Panc1 (cell line): ENCODE data around the gene TRIOBP. TPM values are rescaled to one million over a fixed set of nuclear protein-coding genes. Genes with fewer than 3 reads are reported as not detected.

Experiments
- ATAC-seq: fragments of 200-7000 bp; cut with Tn5 transposase; 2 replicates; pipeline ENCODE4 v1.9.1; 2020; ENCODE audit warnings: mild to moderate bottlenecking, moderate library complexity
- BruUV-seq: library from RNA; stranded (reverse); fragments of 400-500 nt; replicated peaks from 2 replicates; lab custom pipeline; 2021; lab: Mats Ljungman, UMichigan
- CTCF ChIA-PET: fragments of 300-600 bp; sonication (Branson Sonifier 250); formaldehyde crosslinking; loops from one replicate; lab custom pipeline; 2022; ENCODE audit warnings: antibody characterized with exemption; lab: Charles Lee
- POLR2A ChIA-PET: fragments of 300-600 bp; sonication (Branson Sonifier 250); formaldehyde crosslinking; loops from one replicate; lab custom pipeline; 2022; ENCODE audit warnings: antibody characterized with exemption; lab: Charles Lee
- DNase-seq: peaks from one replicate; pipeline ENCODE4 v3.0.0-alpha.2; 2010; ENCODE audit warnings: low read depth, low spot score
- H3K27ac ChIP-seq: 2 replicates; pipeline ENCODE4 v1.5.1; 2011; ENCODE audit warnings: mild to moderate bottlenecking, low read length, inconsistent platforms
- H3K27me3 ChIP-seq: fragments of 200-500 bp; sonication (Bioruptor generic); 2 replicates; pipeline ENCODE4 v1.6.0; 2014; ENCODE audit warnings: low read length, inconsistent platforms; ENCODE audit not compliant: control insufficient read depth, insufficient read depth
- H3K36me3 ChIP-seq: fragments of 200-500 bp; sonication (Bioruptor generic); 2 replicates; pipeline ENCODE4 v1.5.1; 2014; ENCODE audit warnings: inconsistent platforms, mild to moderate bottlenecking, low read length, moderate library complexity; ENCODE audit not compliant: control insufficient read depth, insufficient read depth
- H3K4me1 ChIP-seq: 2 replicates; pipeline ENCODE4 v1.5.1; 2011; ENCODE audit warnings: inconsistent platforms, mild to moderate bottlenecking, low read length, moderate library complexity; ENCODE audit not compliant: control insufficient read depth, insufficient read depth
- H3K4me3 ChIP-seq, 2 experiments: 2 replicates each; pipeline ENCODE4 v1.5.1; 2011 to 2012; ENCODE audit warnings: low read depth in 2 of 2, low read length in 2 of 2, mild to moderate bottlenecking in 2 of 2, inconsistent platforms in 1 of 2, moderate library complexity in 1 of 2
- H3K9me3 ChIP-seq: fragments of 200-500 bp; sonication (Bioruptor generic); 2 replicates; pipeline ENCODE4 v1.5.1; 2014; ENCODE audit warnings: low read depth, mild to moderate bottlenecking, inconsistent platforms, low read length, moderate library complexity; ENCODE audit not compliant: control insufficient read depth, insufficient read depth
- POLR2AphosphoS5 ChIP-seq: IDR thresholded peaks from 2 replicates; pipeline ENCODE4 v1.6.1; 2012; ENCODE audit warnings: mild to moderate bottlenecking, low read depth, low read length, moderate library complexity
- SIN3A ChIP-seq: IDR thresholded peaks from 2 replicates; pipeline ENCODE4 v1.6.1; 2012; ENCODE audit warnings: low read depth, mild to moderate bottlenecking, low read length, moderate library complexity, borderline replicate concordance; ENCODE audit not compliant: insufficient read depth
- TCF7L2 ChIP-seq: IDR thresholded peaks from 2 replicates; pipeline ENCODE4 v1.6.1; 2011; ENCODE audit warnings: mild to moderate bottlenecking, low read depth, low read length, inconsistent platforms
- in situ Hi-C: cut with HindIII; loops from 2 replicates; pipeline ENCODE4 v1.10.0; 2016; ENCODE audit warnings: low sequenced_read_pairs, low pct_unique_long_range_greater_than_20kb
- intact Hi-C: fragments of 100-400 bp; cut with micrococcal nuclease; formaldehyde crosslinking; loops from one replicate; pipeline ENCODE4 v1.10.0; 2022; ENCODE audit not compliant: unreplicated experiment
- total RNA-seq: library from RNA; stranded (reverse); gene quantifications from one replicate; pipeline ENCODE4 v1.2.1, GENCODE V29; 2021; ENCODE audit not compliant: unreplicated experiment
- TF ChIP-seq, protein P1 (sequence below), 2 experiments: IDR thresholded peaks; 2 replicates each; pipeline ENCODE4 v1.6.1; 2011 to 2012; ENCODE audit warnings: low read depth in 2 of 2, control low read depth in 1 of 2, low read length in 1 of 2, mild to moderate bottlenecking in 1 of 2, moderate library complexity in 1 of 2; ENCODE audit not compliant: insufficient read depth in 1 of 2
- TF ChIP-seq, protein P2 (sequence below): fragments of 450-650 bp; IDR thresholded peaks from 2 replicates; pipeline ENCODE4 v1.5.1; 2017; ENCODE audit warnings: mild to moderate bottlenecking

TRIOBP gene
- total RNA-seq, 1 experiment from 2014 or later: 50.5 TPM

DNA sequence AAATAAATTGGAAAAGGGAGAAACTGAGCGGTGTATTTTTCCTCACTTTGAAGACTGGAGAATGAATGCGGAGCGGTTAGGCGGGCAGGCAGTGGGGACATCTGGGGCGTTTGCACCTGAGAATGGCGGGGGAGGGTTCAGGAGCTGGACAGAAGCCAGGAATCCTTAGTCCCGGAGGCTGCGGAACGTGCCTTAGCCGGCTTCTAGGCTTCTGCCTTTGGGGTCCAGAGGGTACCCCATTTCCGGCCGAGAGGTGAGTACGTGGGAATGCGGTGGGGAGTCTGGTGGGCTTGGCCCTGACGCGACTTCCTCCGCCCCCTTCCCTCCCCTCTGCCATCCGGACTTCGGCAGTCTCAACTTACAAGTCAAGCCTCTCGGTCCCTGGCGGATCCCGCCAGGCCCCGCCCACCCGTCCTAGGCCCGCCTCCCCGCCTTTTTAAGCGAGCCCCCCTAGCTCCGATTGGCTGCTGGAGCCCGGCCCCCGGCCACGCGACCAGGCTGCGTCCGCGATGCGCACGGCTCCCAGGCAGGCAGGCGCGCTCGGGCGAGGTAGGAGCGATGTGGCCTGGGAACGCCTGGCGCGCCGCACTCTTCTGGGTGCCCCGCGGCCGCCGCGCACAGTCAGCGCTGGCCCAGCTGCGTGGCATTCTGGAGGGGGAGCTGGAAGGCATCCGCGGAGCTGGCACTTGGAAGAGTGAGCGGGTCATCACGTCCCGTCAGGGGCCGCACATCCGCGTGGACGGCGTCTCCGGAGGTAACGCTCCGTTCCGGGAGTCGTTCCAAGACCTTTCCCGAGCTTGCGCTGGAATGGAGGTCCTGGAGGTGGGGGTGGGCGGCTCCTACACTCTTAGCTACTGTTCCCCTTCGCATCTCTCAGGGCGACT lies 110.8 kb downstream of the TRIOBP start, which contains the start of gene GCAT:
Gene GCAT (plus strand): TSS at position 525 of the 884 bp plus-strand sequence. CDS start 34 bp downstream, at position 559.
- POLR2A ChIA-PET: no interaction called here
- peak; percentile 84 for ATAC-seq
- in situ Hi-C loops: no loop called here

DNA sequence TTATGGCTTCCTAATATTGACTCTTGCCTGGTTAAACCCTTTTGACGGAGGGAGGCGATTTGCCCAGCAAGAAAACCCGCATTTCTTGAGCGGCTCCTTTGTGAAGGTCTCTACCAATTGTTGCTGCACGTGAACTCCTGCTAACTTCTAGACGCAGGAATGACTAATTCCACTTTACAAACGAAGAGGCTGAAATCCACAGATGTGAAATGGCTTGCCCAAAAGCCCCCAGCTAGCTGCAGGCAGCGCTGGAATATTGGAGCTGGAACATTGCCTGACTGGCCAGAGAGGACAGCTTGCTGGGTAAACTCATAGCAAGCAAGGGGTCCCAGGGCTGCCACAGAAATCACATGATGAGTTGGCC lies 111.4 kb downstream of the TRIOBP start:
- TF ChIP-seq POLR2AphosphoS5 (no peak), TCF7L2 (no peak), SIN3A (no peak)
- TF ChIP-seq, protein P1, sequence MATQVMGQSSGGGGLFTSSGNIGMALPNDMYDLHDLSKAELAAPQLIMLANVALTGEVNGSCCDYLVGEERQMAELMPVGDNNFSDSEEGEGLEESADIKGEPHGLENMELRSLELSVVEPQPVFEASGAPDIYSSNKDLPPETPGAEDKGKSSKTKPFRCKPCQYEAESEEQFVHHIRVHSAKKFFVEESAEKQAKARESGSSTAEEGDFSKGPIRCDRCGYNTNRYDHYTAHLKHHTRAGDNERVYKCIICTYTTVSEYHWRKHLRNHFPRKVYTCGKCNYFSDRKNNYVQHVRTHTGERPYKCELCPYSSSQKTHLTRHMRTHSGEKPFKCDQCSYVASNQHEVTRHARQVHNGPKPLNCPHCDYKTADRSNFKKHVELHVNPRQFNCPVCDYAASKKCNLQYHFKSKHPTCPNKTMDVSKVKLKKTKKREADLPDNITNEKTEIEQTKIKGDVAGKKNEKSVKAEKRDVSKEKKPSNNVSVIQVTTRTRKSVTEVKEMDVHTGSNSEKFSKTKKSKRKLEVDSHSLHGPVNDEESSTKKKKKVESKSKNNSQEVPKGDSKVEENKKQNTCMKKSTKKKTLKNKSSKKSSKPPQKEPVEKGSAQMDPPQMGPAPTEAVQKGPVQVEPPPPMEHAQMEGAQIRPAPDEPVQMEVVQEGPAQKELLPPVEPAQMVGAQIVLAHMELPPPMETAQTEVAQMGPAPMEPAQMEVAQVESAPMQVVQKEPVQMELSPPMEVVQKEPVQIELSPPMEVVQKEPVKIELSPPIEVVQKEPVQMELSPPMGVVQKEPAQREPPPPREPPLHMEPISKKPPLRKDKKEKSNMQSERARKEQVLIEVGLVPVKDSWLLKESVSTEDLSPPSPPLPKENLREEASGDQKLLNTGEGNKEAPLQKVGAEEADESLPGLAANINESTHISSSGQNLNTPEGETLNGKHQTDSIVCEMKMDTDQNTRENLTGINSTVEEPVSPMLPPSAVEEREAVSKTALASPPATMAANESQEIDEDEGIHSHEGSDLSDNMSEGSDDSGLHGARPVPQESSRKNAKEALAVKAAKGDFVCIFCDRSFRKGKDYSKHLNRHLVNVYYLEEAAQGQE (IDR thresholded peaks at IDR 0.05; ENCODE audit: insufficient read depth in 1 of 2, low read depth in 2 of 2, low read length in 1 of 2): no peak
- TF ChIP-seq, protein P2, sequence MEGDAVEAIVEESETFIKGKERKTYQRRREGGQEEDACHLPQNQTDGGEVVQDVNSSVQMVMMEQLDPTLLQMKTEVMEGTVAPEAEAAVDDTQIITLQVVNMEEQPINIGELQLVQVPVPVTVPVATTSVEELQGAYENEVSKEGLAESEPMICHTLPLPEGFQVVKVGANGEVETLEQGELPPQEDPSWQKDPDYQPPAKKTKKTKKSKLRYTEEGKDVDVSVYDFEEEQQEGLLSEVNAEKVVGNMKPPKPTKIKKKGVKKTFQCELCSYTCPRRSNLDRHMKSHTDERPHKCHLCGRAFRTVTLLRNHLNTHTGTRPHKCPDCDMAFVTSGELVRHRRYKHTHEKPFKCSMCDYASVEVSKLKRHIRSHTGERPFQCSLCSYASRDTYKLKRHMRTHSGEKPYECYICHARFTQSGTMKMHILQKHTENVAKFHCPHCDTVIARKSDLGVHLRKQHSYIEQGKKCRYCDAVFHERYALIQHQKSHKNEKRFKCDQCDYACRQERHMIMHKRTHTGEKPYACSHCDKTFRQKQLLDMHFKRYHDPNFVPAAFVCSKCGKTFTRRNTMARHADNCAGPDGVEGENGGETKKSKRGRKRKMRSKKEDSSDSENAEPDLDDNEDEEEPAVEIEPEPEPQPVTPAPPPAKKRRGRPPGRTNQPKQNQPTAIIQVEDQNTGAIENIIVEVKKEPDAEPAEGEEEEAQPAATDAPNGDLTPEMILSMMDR: no peak
- DNase-seq: no peak
- Histone ChIP-seq H3K4me1 (peaks cover 7% of the 10 kb centered on the region), H3K9me3 (no peaks in the 10 kb centered on the region), H3K36me3 (no peaks in the 10 kb centered on the region; the same call in 1 of the 2 replicates), H3K4me3 (peak overlapping the region; percentile 65 to 73), H3K27ac (peak overlapping the region; percentile 40), H3K27me3 (no peaks in the 10 kb centered on the region)
- ChIA-PET POLR2A (no interaction called here), CTCF (interaction anchor here (0.6 kb wide), 1 partner anchor 17 kb away, joined by 3 read pairs; no protein-coding TSS in a partner anchor)
- no peak for ATAC-seq
- intact Hi-C loops: no loop called here
- in situ Hi-C loops: no loop called here
- BruUV-seq: no TSS peak

More for the DNA sequence above, 110.8 kb downstream of the TRIOBP start, which contains the start of gene GCAT:
- intact Hi-C loops: no loop called here
- H3K4me3 ChIP-seq: peak within 1 kb of the TSS; percentile 65 to 73
- DNase-seq: peak; percentile 73
- H3K36me3 ChIP-seq: no peaks in the 10 kb centered on the region; the same call in 1 of the 2 replicates
- H3K27ac ChIP-seq: peak within 1 kb of the TSS; percentile 82
- CTCF ChIA-PET: interaction anchor here (0.6 kb wide), 2 partner anchors 10 to 16 kb away, joined by 3 read pairs; no protein-coding TSS in a partner anchor
- BruUV-seq: no TSS peak
- no peaks in the 10 kb centered on the region for H3K27me3 ChIP-seq
- no peaks in the 10 kb centered on the region for H3K9me3 ChIP-seq
- H3K4me1 ChIP-seq: peaks cover 11% of the 10 kb centered on the region
- TF ChIP-seq, protein P2: no peak
- TF ChIP-seq POLR2AphosphoS5 (peak; percentile 42; the same call in 1 of the 2 replicates), SIN3A (peak; percentile 86; the same call in 1 of the 2 replicates), TCF7L2 (peak; percentile 45; the same call in 1 of the 2 replicates)
- TF ChIP-seq, protein P1 (IDR thresholded peaks at IDR 0.05; ENCODE audit: insufficient read depth in 1 of 2, low read depth in 2 of 2, low read length in 1 of 2): no peak
